Stimulated activated CD4-positive, alpha-beta T cell treated with anti-CD3 and anti-CD28 coated beads, Interleukin-2, amount 100 ng/mL, for 4 hours (primary cell): ENCODE measurements around the gene SEPTIN12.
A peak's percentile ranks its signal among the peaks of the same experiment; 100 is the strongest.

Experiments
- DNase-seq: peaks from one replicate; pipeline ENCODE4 v3.0.0-alpha.2; 2020; ENCODE audit warnings: low read depth

Gene SEPTIN12

GRCh38 chr16:4783951-4784336 lies 4.2 kb downstream of the SEPTIN12 start:
- no peak for DNase-seq

- no peak for DNase-seq
Measured at GRCh38 chr16:4783251-4783950, 4.7 kb downstream of the SEPTIN12 start.

GRCh38 chr16:4780235-4780634 lies 7.9 kb downstream of the SEPTIN12 start:
- DNase-seq: no peak

- DNase-seq: no peak
Measured at GRCh38 chr16:4778050-4778392, 10.1 kb downstream of the SEPTIN12 start.

- no peak for DNase-seq
Measured at GRCh38 chr16:4777339-4778049, 10.7 kb downstream of the SEPTIN12 start.

- DNase-seq: no peak
Measured at GRCh38 chr16:4776141-4776705, 11.9 kb downstream of the SEPTIN12 start.

GRCh38 chr16:4775005-4775404 lies 13.1 kb downstream of the SEPTIN12 start:
- no peak for DNase-seq

GRCh38 chr16:4772351-4772750 lies 15.8 kb downstream of the SEPTIN12 start:
- no peak for DNase-seq

- no peak for DNase-seq
Measured at GRCh38 chr16:4771646-4772045, 16.5 kb downstream of the SEPTIN12 start.

GRCh38 chr16:4769306-4769638 lies 18.9 kb downstream of the SEPTIN12 start:
- no peak for DNase-seq

GRCh38 chr16:4768549-4769305 lies 19.4 kb downstream of the SEPTIN12 start:
- DNase-seq: peak; percentile 69

- DNase-seq: no peak
Measured at GRCh38 chr16:4767872-4768548, 20.1 kb downstream of the SEPTIN12 start.

GRCh38 chr16:4766875-4767628 lies 21.1 kb downstream of the SEPTIN12 start, which contains the start of gene ZNF500:
Gene ZNF500, minus strand, starts transcription at chr16:4767162. Its CDS starts 1,184 bp downstream, at chr16:4765978.
- peak; percentile 95 for DNase-seq

GRCh38 chr16:4765511-4766474 lies 22.4 kb downstream of the SEPTIN12 start:
- no peak for DNase-seq

GRCh38 chr16:4763791-4764190 lies 24.4 kb downstream of the SEPTIN12 start:
- DNase-seq: no peak

GRCh38 chr16:4762205-4762604 lies 25.9 kb downstream of the SEPTIN12 start:
- DNase-seq: no peak

GRCh38 chr16:4760221-4760910 lies 27.8 kb downstream of the SEPTIN12 start:
- DNase-seq: no peak

GRCh38 chr16:4755687-4756086 lies 32.5 kb downstream of the SEPTIN12 start:
- DNase-seq: no peak

GRCh38 chr16:4754865-4755264 lies 33.3 kb downstream of the SEPTIN12 start:
- DNase-seq: no peak

GRCh38 chr16:4753227-4753626 lies 34.9 kb downstream of the SEPTIN12 start:
- no peak for DNase-seq
